NCI-H2081 treated with DMSO at 0.1 percent for 48 hours (cell line): Measurements from ENCODE around the gene ASIC3.
"Not testable (repeated sequence)": the region's sequence is repeated elsewhere in the genome, so short reads cannot be mapped to it uniquely, and the experiment has no call there.

Source experiments
- DNase-seq: peaks from one replicate; lab custom pipeline; 2025; lab: John Stamatoyannopoulos, UW

The ASIC3 gene

GRCh38 chr7:151032936-151033863 lies 15.1 kb upstream of the ASIC3 start:
- DNase-seq: no peak

- DNase-seq: no peak
Observed at GRCh38 chr7:151033864-151034249, 14.5 kb upstream of the ASIC3 start.

- DNase-seq: no peak
Observed at GRCh38 chr7:151034312-151035025, 13.9 kb upstream of the ASIC3 start.

- no peak for DNase-seq
Observed at GRCh38 chr7:151035026-151035717, 13.2 kb upstream of the ASIC3 start.

- no peak for DNase-seq
Observed at GRCh38 chr7:151035902-151036301, 12.4 kb upstream of the ASIC3 start.

- no peak for DNase-seq
Observed at GRCh38 chr7:151038951-151039849, 9.1 kb upstream of the ASIC3 start.

GRCh38 chr7:151039850-151040548 lies 8.3 kb upstream of the ASIC3 start:
- DNase-seq: no peak

- no peak for DNase-seq
Observed at GRCh38 chr7:151040616-151041375, 7.5 kb upstream of the ASIC3 start.

GRCh38 chr7:151043449-151043848 lies 4.9 kb upstream of the ASIC3 start:
- not testable (repeated sequence) for DNase-seq

- DNase-seq: no peak
Observed at GRCh38 chr7:151043959-151044358, 4.4 kb upstream of the ASIC3 start.

- DNase-seq: no peak
Observed at GRCh38 chr7:151045262-151045661, 3.1 kb upstream of the ASIC3 start.

- DNase-seq: no peak
Observed at GRCh38 chr7:151045967-151046366, 2.4 kb upstream of the ASIC3 start.

- no peak for DNase-seq
Observed at GRCh38 chr7:151046603-151047573, 1.4 kb upstream of the ASIC3 start.

- DNase-seq: no peak
Observed at GRCh38 chr7:151048911-151049463, 656 bp downstream of the ASIC3 start.

- no peak for DNase-seq
Observed at GRCh38 chr7:151051108-151051507, 2.8 kb downstream of the ASIC3 start.

- DNase-seq: no peak
Observed at GRCh38 chr7:151053096-151053495, 4.8 kb downstream of the ASIC3 start.

GRCh38 chr7:151053751-151054150 lies 5.4 kb downstream of the ASIC3 start:
- DNase-seq: no peak

- no peak for DNase-seq
Observed at GRCh38 chr7:151056283-151056665, 7.9 kb downstream of the ASIC3 start.
